Stimulated activated CD4-positive, alpha-beta T cell treated with anti-CD3 and anti-CD28 coated beads, Interleukin-15, amount 100 ng/mL, for 24 hours (primary cell): Measurements from ENCODE around the gene GOLPH3.
"Not testable (repeated sequence)": the region's sequence is repeated elsewhere in the genome, so short reads cannot be mapped to it uniquely, and the experiment has no call there.

ENCODE experiments used
- DNase-seq: peaks from one replicate; pipeline ENCODE4 v3.0.0-alpha.2; 2020

GOLPH3 gene

GRCh38 chr5:32096891-32097595 is 77.1 kb downstream of the GOLPH3 start:
- no peak for DNase-seq

- no peak for DNase-seq
These were observed 78.9 kb downstream of the GOLPH3 start for GRCh38 chr5:32095261-32095671.

GRCh38 chr5:32094691-32095090 is 79.4 kb downstream of the GOLPH3 start:
- DNase-seq, result no peak

- peak; percentile 77 for DNase-seq
These were observed 80.9 kb downstream of the GOLPH3 start for GRCh38 chr5:32092938-32093812.

- DNase-seq, result no peak
These were observed 83.4 kb downstream of the GOLPH3 start for GRCh38 chr5:32090755-32091128.

GRCh38 chr5:32090026-32090754 is 83.9 kb downstream of the GOLPH3 start:
- no peak for DNase-seq

- no peak for DNase-seq
These were observed 84.7 kb downstream of the GOLPH3 start for GRCh38 chr5:32089146-32090000.

GRCh38 chr5:32088214-32088613 is 85.9 kb downstream of the GOLPH3 start:
- no peak for DNase-seq

GRCh38 chr5:32087086-32088082 is 86.7 kb downstream of the GOLPH3 start:
- no peak for DNase-seq

GRCh38 chr5:32083981-32084430 is 90.1 kb downstream of the GOLPH3 start:
- no peak for DNase-seq

GRCh38 chr5:32082701-32083100 is 91.4 kb downstream of the GOLPH3 start:
- no peak for DNase-seq

- DNase-seq, result not testable (repeated sequence)
These were observed 93.6 kb downstream of the GOLPH3 start for GRCh38 chr5:32080565-32080964.

GRCh38 chr5:32078855-32079254 is 95.3 kb downstream of the GOLPH3 start:
- not testable (repeated sequence) for DNase-seq

- peak; percentile 50 for DNase-seq
These were observed 97.1 kb downstream of the GOLPH3 start for GRCh38 chr5:32076699-32077695.
